H1 (cell line): ENCODE data around the gene PRCD.

ENCODE experiments used
- BRCA1 ChIP-seq: IDR thresholded peaks from 2 replicates; pipeline ENCODE4 v1.6.1; 2012; ENCODE audit warnings: low read depth, low read length, improper control_type of control experiment
- CBX5 ChIP-seq: fragments of 300-800, 300-1000 bp; sonication (generic); IDR thresholded peaks from 2 replicates; pipeline ENCODE4 v1.7.1; 2016; ENCODE audit warnings: antibody characterized with exemption, low read length, low read depth
- CHD2 ChIP-seq: IDR thresholded peaks from 2 replicates; pipeline ENCODE4 v1.6.1; 2012; ENCODE audit warnings: low read length, improper control_type of control experiment
- CTCF ChIP-seq, 3 experiments: IDR thresholded peaks; 1 replicate in 2 of 3; 2 replicates in 1 of 3; pipeline versions ENCODE4 v1.5.1 to v1.6.1; 2011; ENCODE audit warnings: low read length in 3 of 3, mild to moderate bottlenecking in 3 of 3, inconsistent platforms in 2 of 3, low read depth in 1 of 3, moderate library complexity in 1 of 3; ENCODE audit not compliant: insufficient read depth in 1 of 3; ENCODE audit errors: control extremely low read depth in 1 of 3
- EGR1 ChIP-seq: IDR thresholded peaks from 2 replicates; pipeline ENCODE4 v1.6.1; 2011; ENCODE audit warnings: low read depth, low read length, borderline replicate concordance
- FOSL1 ChIP-seq: IDR thresholded peaks from 2 replicates; pipeline ENCODE4 v1.6.1; 2011; ENCODE audit warnings: mild to moderate bottlenecking, low read depth, low read length, moderate library complexity; ENCODE audit not compliant: insufficient read depth
- KDM1A ChIP-seq: fragments of 200-600, 300-600 bp; sonication (generic); IDR thresholded peaks from 2 replicates; pipeline ENCODE4 v1.7.1; 2016; ENCODE audit warnings: mild to moderate bottlenecking, low read length, borderline replicate concordance
- MAFK ChIP-seq: IDR thresholded peaks from 2 replicates; pipeline ENCODE4 v1.6.1; 2012; ENCODE audit warnings: low read depth, mild to moderate bottlenecking, improper control_type of control experiment, low read length
- POLR2AphosphoS5 ChIP-seq: IDR thresholded peaks from 2 replicates; pipeline ENCODE4 v1.6.1; 2011; ENCODE audit warnings: low read depth, low read length
- ZNF274 ChIP-seq: IDR thresholded peaks from 2 replicates; pipeline ENCODE4 v1.7.0; 2012; ENCODE audit warnings: low read length, borderline replicate concordance; ENCODE audit errors: extremely low read depth

DNA sequence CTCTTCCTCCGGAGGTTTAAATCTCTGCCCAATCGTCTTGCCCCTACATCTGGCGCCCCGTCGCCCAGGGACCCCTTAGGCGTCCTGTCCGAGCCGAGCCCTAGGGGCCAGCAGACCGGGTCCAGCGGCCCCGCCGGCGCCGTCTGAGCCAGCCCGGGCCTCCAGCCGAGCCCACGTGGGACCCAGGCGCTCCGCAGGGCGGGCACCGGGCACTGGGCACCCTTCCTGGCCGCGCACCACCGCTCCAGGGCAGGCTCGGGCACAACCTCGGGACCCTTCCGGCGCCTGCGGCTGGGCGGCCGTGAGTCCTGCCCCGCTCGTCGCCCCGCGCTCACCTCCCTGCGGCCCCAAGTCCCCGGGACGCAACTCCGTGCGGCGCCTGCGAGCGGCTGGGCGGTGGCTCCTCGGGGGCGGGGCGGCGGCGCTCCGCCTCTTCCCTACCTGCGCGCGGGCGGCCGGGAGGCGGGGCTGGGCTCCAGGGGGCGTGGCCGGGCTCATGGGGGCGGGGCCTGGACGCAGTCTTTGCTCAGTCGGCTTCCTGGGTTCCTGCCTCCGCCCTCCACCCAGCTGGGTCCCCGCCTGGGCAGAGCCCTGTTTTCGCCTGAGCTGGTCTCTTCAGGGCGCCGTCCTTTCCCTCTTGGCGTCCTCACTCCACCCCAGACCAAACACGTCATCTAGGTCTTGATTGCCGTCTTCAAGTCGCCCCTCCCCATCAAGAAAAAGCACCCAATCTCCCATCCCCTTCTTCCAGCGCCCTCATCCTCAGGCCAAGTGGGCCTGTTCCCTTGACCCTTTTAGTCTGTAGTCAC, 38.6 kb upstream of the PRCD start, which contains the start of gene RHBDF2:
- TF ChIP-seq CBX5 (no peak), ZNF274 (no peak), MAFK (no peak), KDM1A (no peak), BRCA1 (no peak), FOSL1 (no peak), CHD2 (no peak), CTCF (IDR thresholded peaks at IDR 0.05; ENCODE audit: control extremely low read depth in 1 of 3, insufficient read depth in 1 of 3, low read depth in 1 of 3, low read length in 3 of 3) (no peak), POLR2AphosphoS5 (no peak), EGR1 (no peak)
